Activated CD4-positive, CD25-positive, alpha-beta regulatory T cell (primary cell): ENCODE results near the gene FXR1.
"Not testable (repeated sequence)": the region's sequence is repeated elsewhere in the genome, so short reads cannot be mapped to it uniquely, and the experiment has no call there.

Experiments
- DNase-seq, 4 experiments: peaks; one replicate each; lab custom pipeline; 2025; lab: John Stamatoyannopoulos, UW

The FXR1 gene

GRCh38 chr3:180934638-180935037, 22.2 kb downstream of the FXR1 start:
- DNase-seq: no peak

GRCh38 chr3:180940826-180941225, 28.4 kb downstream of the FXR1 start:
- no peak for DNase-seq

GRCh38 chr3:180947761-180948390, 35.4 kb downstream of the FXR1 start:
- DNase-seq: no peak

GRCh38 chr3:180959691-180960090, 47.2 kb downstream of the FXR1 start:
- DNase-seq: no peak

- no peak for DNase-seq
Measured at GRCh38 chr3:180961087-180961486, 48.6 kb downstream of the FXR1 start.

- DNase-seq: no peak
Measured at GRCh38 chr3:180961552-180961951, 49.1 kb downstream of the FXR1 start.

- DNase-seq: no peak
Measured at GRCh38 chr3:180962530-180962929, 50.1 kb downstream of the FXR1 start.

- no peak for DNase-seq
Measured at GRCh38 chr3:180970931-180971330, 58.5 kb downstream of the FXR1 start.

GRCh38 chr3:180973543-180973942, 61.1 kb downstream of the FXR1 start:
- no peak for DNase-seq

GRCh38 chr3:180974286-180974685, 61.8 kb downstream of the FXR1 start:
- DNase-seq: no peak

GRCh38 chr3:180977498-180977897, 65.0 kb downstream of the FXR1 start:
- DNase-seq: no peak

- DNase-seq: no peak
Measured at GRCh38 chr3:180979961-180980360, 67.5 kb downstream of the FXR1 start.

- no peak for DNase-seq
Measured at GRCh38 chr3:180980611-180981010, 68.1 kb downstream of the FXR1 start.

GRCh38 chr3:180981912-180982311, 69.4 kb downstream of the FXR1 start:
- no peak for DNase-seq

GRCh38 chr3:180983136-180983535, 70.7 kb downstream of the FXR1 start:
- no peak for DNase-seq

GRCh38 chr3:180986366-180986765, 73.9 kb downstream of the FXR1 start:
- not testable (repeated sequence) for DNase-seq

GRCh38 chr3:180987344-180987743, 74.9 kb downstream of the FXR1 start:
- no peak for DNase-seq

GRCh38 chr3:180989291-180990163, 77.1 kb downstream of the FXR1 start, which contains the start of gene DNAJC19:
Gene DNAJC19 (minus strand): TSS chr3:180989736. CDS start chr3:180989602, 134 bp downstream.
- DNase-seq: peak; percentile 52 to 78 (median 72)

GRCh38 chr3:180990505-180990904, 78.0 kb downstream of the FXR1 start:
- no peak for DNase-seq

GRCh38 chr3:180996415-180996932, 84.0 kb downstream of the FXR1 start:
- DNase-seq: no peak

GRCh38 chr3:181002331-181002730, 89.9 kb downstream of the FXR1 start:
- not testable (repeated sequence) for DNase-seq

- not testable (repeated sequence) for DNase-seq
Measured at GRCh38 chr3:181003469-181003868, 91.0 kb downstream of the FXR1 start.

GRCh38 chr3:181006541-181006940, 94.1 kb downstream of the FXR1 start:
- no peak for DNase-seq
